Gastroesophageal sphincter (tissue), 4 donors: Measurements from ENCODE around the gene CCDC88C. TPM values are rescaled to one million over a fixed set of nuclear protein-coding genes. Genes with fewer than 3 reads are reported as not detected.

Experiments used
- ATAC-seq: fragments of 150-250 bp; one replicate; pipeline ENCODE4 v1.9.1; 2016; ENCODE audit warnings: mild to moderate bottlenecking, moderate library complexity
- H3K27ac ChIP-seq, 4 donors: fragments of 200-600 bp; sonication (generic) in 3 of 4; 1 replicate in 3 of 4; 2 replicates in 1 of 4; pipeline ENCODE4 v1.5.1; 2016 to 2019
- H3K27me3 ChIP-seq: fragments of 200-600 bp; sonication (generic); one replicate; pipeline ENCODE4 v1.5.1; 2019
- H3K36me3 ChIP-seq, 2 donors: fragments of 200-600 bp; sonication (generic); one replicate each; pipeline ENCODE4 v1.5.1; 2019; ENCODE audit warnings: control low read depth in 1 of 2
- H3K4me1 ChIP-seq, 3 donors: fragments of 200-600 bp; sonication (generic); 1 replicate in 2 of 3; 2 replicates in 1 of 3; pipeline ENCODE4 v1.5.1; 2016 to 2019; ENCODE audit warnings: control low read depth in 2 of 3
- H3K4me3 ChIP-seq, 2 donors: fragments of 200-600 bp; sonication (generic); one replicate each; pipeline ENCODE4 v1.5.1; 2019; ENCODE audit warnings: mild to moderate bottlenecking in 1 of 2, moderate library complexity in 1 of 2
- H3K9me3 ChIP-seq, 3 donors: fragments of 200-600 bp; sonication (generic); one replicate each; pipeline ENCODE4 v1.5.1; 2017 to 2019; ENCODE audit warnings: control low read depth in 2 of 3
- EP300 ChIP-seq: sonication (generic); formaldehyde crosslinking; IDR thresholded peaks from one replicate; pipeline ENCODE4 v1.6.1; 2017; ENCODE audit warnings: antibody characterized with exemption, mild to moderate bottlenecking
- POLR2A ChIP-seq, 2 donors: fragments of 450-650 bp; IDR thresholded peaks; one replicate each; pipeline ENCODE4 v1.6.1; 2017; ENCODE audit warnings: antibody characterized with exemption in 2 of 2, mild to moderate bottlenecking in 2 of 2, moderate library complexity in 1 of 2
- POLR2AphosphoS5 ChIP-seq: sonication (generic); formaldehyde crosslinking; IDR thresholded peaks from one replicate; pipeline ENCODE4 v1.6.1; 2017; ENCODE audit warnings: antibody characterized with exemption
- WGBS, 2 donors: methylation state at CpG; one replicate each; pipeline ENCODE4 v1.1.5; 2018; ENCODE audit warnings: low coverage in 1 of 2; 5-methylcytosine and 5-hydroxymethylcytosine counted together
- total RNA-seq, 4 donors: library from RNA; depleted of rRNA; stranded (reverse); fragments of >200 nt; gene quantifications; one replicate each; pipeline ENCODE4 v1.1.0, GENCODE V29; 2016
- TF ChIP-seq, protein P1 (sequence below), 4 experiments: fragments of 200-600 bp in 2 of 4; fragments of 450-650 bp in 2 of 4; sonication (generic) in 1 of 4; IDR thresholded peaks; one replicate each; pipeline ENCODE4 v1.5.1; 2017 to 2019; ENCODE audit warnings: antibody characterized with exemption in 4 of 4, mild to moderate bottlenecking in 2 of 4, moderate library complexity in 2 of 4

Gene CCDC88C
- total RNA-seq, 4 donors from 2014 or later: 2.0 to 10.1 (median 4.9) TPM

DNA sequence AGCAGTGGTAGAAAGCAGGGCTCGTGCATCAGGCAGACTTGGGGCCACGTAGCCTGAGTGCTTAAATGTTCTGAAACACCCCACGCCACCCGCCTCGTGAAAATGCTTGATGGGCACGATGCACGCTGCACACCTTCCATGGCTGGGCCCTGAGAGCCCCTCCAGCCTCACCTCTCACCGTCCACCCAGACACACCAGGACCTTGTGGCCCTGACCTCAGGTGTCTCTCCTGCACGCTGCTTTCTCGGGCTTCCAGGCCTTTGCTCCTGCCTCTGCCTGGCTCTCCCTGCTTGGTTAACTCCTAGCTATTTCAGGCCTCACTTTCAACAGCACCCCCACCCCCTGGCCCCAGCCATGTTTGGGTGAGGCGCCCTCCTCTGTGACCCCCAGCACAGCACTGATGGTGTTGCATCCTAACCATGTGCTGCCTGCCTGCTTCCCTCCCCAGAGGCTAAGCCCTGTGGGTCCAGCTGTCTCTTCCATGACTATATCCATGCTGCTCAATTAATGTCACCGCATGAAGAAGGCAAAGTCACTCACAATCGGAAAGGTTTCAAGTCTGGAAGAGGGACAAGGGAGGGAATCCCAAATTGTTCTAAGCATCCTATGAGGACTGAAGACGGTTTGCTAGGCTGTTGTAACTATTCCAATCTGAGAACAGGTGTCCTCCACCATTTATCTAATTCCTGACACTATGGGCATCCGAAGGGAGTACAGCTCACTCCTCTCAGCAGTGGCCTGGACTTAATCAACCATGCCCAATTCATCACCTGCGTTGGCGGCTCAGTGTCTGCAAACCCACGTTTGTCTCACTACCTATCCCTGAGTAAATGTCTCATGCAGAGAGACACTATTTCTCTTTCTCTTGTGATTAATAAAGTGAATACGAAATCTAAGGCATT, 82.2 kb downstream of the CCDC88C start:
- peaks cover 2% of the 10 kb centered on the region for H3K27me3 ChIP-seq
- peaks cover 0 to 20% of the 10 kb centered on the region in 2 donors for H3K36me3 ChIP-seq
- TF ChIP-seq POLR2A (IDR thresholded peaks at IDR 0.05) (no peak), EP300 (no peak), POLR2AphosphoS5 (no peak)
- TF ChIP-seq, protein P1, sequence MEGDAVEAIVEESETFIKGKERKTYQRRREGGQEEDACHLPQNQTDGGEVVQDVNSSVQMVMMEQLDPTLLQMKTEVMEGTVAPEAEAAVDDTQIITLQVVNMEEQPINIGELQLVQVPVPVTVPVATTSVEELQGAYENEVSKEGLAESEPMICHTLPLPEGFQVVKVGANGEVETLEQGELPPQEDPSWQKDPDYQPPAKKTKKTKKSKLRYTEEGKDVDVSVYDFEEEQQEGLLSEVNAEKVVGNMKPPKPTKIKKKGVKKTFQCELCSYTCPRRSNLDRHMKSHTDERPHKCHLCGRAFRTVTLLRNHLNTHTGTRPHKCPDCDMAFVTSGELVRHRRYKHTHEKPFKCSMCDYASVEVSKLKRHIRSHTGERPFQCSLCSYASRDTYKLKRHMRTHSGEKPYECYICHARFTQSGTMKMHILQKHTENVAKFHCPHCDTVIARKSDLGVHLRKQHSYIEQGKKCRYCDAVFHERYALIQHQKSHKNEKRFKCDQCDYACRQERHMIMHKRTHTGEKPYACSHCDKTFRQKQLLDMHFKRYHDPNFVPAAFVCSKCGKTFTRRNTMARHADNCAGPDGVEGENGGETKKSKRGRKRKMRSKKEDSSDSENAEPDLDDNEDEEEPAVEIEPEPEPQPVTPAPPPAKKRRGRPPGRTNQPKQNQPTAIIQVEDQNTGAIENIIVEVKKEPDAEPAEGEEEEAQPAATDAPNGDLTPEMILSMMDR (IDR thresholded peaks at IDR 0.05): no peak
- H3K9me3 ChIP-seq: no peaks in the 10 kb centered on the region
- H3K4me1 ChIP-seq: peaks cover 0 to 21% (median 0%) of the 10 kb centered on the region in 3 donors
- H3K27ac ChIP-seq: no peak overlapping the region
- WGBS, 2 donors: 78 to 81% methylated on average over 9 to 11 of the region's 19 CpGs
- ATAC-seq: no peak
- no peak overlapping the region for H3K4me3 ChIP-seq

DNA sequence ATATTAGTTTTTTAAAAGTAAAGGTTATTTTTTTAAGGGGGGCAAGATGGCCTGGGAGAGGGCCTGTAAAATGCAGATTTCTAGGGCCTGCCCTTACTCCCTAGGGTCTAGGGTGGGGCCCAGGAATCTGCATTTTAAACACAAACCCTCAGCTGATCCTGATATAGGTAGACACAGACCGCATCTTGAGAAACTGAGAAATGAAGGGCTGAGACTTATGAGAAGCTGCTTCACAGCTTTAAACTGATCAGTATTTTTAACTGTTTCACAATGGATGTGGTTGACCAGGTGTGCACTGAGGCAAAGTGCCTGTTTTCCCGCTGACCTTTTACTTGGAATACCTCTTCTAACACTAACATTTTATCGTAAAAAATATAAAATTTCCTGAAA, 84.0 kb downstream of the CCDC88C start:
- TF ChIP-seq EP300: no peak
- TF ChIP-seq, protein P1 (IDR thresholded peaks at IDR 0.05): no peak
- no peak for TF ChIP-seq POLR2AphosphoS5
- no peak for TF ChIP-seq POLR2A (IDR thresholded peaks at IDR 0.05)
- WGBS, 2 donors: 94 to 97% methylated on average over 2 to 3 of the region's 3 CpGs
- ATAC-seq: no peak

DNA sequence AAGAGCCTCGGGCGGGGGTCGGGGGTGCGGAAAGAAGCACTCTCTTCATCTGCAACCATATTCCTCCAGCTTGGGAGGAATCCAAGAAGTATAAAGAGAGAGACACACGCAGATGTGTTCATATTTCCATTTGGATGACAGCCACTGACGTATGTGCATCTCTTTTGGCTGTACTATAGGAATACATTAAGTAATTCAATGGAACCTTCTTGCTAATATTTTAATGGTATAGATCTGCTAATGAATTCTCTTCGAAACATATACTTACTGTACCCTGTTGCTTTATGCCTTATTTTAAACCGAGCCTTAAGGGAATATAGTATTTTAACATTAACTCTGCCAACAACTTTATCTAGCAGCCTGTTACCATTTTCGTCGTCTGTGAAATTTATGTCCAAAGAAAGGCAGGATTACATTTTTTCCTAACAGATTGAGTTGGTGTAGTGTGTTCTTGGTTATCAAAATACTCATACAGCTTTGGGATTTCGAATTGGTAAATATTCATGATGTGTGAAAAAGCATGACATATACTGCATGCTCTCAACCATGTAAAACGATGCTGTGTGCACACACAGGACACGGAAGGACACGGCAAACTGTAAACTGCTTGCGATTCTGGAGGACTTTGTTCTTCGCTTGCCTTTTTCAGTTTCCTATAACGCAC, 84.5 kb downstream of the CCDC88C start:
- Histone ChIP-seq H3K9me3 (no peaks in the 10 kb centered on the region), H3K4me1 (peaks cover 0 to 21% (median 0%) of the 10 kb centered on the region in 3 donors), H3K27me3 (peaks cover 7% of the 10 kb centered on the region), H3K4me3 (no peak overlapping the region), H3K36me3 (peaks cover 0 to 18% of the 10 kb centered on the region in 2 donors), H3K27ac (no peak overlapping the region)
- ATAC-seq: no peak
- 67 to 84% methylated on average over 16 to 17 of the region's 17 CpGs for WGBS, 2 donors
- TF ChIP-seq POLR2A (IDR thresholded peaks at IDR 0.05) (no peak), POLR2AphosphoS5 (no peak), EP300 (no peak)
- TF ChIP-seq, protein P1 (IDR thresholded peaks at IDR 0.05): no peak

More for the DNA sequence above, 84.0 kb downstream of the CCDC88C start:
- H3K4me3 ChIP-seq: no peak overlapping the region
- peaks cover 0 to 20% of the 10 kb centered on the region in 2 donors for H3K36me3 ChIP-seq
- peaks cover 0 to 21% (median 0%) of the 10 kb centered on the region in 3 donors for H3K4me1 ChIP-seq
- H3K9me3 ChIP-seq: no peaks in the 10 kb centered on the region
- peaks cover 7% of the 10 kb centered on the region for H3K27me3 ChIP-seq
- H3K27ac ChIP-seq: no peak overlapping the region

DNA sequence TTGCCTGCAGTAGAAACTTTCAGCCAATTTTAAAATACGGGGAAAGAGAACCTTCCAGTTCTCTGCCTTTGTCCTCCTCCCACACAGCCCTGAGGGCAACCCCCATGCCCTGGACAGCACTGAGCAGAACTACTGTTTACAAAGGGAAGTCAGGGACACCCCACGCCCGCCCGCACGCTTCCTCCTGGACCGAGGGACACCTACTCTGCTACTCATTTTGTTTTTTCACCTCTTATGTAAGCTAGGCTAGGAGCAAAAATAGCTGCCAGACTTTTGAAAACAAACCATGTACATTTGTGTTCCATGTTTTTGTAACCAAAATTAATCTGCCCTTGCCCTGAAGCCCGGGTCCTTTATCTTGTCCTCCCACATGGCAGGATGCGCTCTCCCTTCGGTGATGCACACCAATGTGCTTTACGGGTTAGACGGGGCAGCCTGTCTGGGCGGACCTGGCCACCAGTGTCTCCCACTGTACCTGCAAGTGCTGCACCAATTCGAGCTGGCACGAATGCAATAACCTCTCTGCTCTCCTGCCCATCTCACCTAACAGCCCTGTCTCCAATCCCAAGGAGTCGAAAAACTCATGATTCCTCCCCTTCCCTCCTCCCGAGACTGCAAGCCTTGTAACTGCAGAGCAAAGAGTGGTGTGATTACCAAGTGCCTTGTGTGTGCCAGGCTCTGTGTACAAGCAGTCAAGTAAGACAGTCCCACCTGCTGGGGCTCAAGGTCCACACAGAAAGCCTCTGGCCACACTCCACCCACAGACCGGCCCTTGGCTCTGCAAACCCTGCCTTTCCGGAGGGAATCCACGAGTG, 85.2 kb downstream of the CCDC88C start:
- H3K36me3 ChIP-seq: peaks cover 0 to 12% of the 10 kb centered on the region in 2 donors
- ATAC-seq: peak; percentile 32
- H3K9me3 ChIP-seq: no peaks in the 10 kb centered on the region
- peaks cover 7% of the 10 kb centered on the region for H3K27me3 ChIP-seq
- H3K27ac ChIP-seq: no peak overlapping the region
- peaks cover 0 to 21% (median 0%) of the 10 kb centered on the region in 3 donors for H3K4me1 ChIP-seq
- H3K4me3 ChIP-seq: no peak overlapping the region
- no peak for TF ChIP-seq POLR2AphosphoS5
- no peak for TF ChIP-seq POLR2A (IDR thresholded peaks at IDR 0.05)
- no peak for TF ChIP-seq EP300
- TF ChIP-seq, protein P1 (IDR thresholded peaks at IDR 0.05): no peak
- 62 to 71% methylated on average over 11 of the region's 19 CpGs for WGBS, 2 donors
